HCT116 (cell line): ENCODE data around the gene ZNF318. TPM values are rescaled to one million over a fixed set of nuclear protein-coding genes. Genes with fewer than 3 reads are reported as not detected.

Experiments
- ATAC-seq: fragments of 200-7000 bp; cut with Tn5 transposase; 2 replicates; pipeline ENCODE4 v1.9.1; 2020; ENCODE audit warnings: mild to moderate bottlenecking, moderate library complexity
- BruUV-seq: library from RNA; stranded (reverse); fragments of 400-500 nt; replicated peaks from 2 replicates; lab custom pipeline; 2021; lab: Mats Ljungman, UMichigan
- CTCF ChIA-PET: fragments of 300-600 bp; sonication (Branson Sonifier 250); formaldehyde crosslinking; loops from one replicate; lab custom pipeline; 2021; ENCODE audit warnings: antibody characterized with exemption; lab: Charles Lee
- POLR2A ChIA-PET: fragments of 300-600, 350-600 bp; sonication (Branson Sonifier 250); formaldehyde crosslinking; loops from one replicate; lab custom pipeline; 2021; ENCODE audit warnings: antibody characterized with exemption; lab: Charles Lee
- RAD21 ChIA-PET, 2 experiments: fragments of 300-600 bp; sonication (Branson Sonifier 250); formaldehyde crosslinking; loops; one replicate each; lab custom pipeline; 2023; ENCODE audit warnings: low total read pairs in 2 of 2; ENCODE audit not compliant: uncharacterized antibody in 2 of 2, unreplicated experiment in 2 of 2, low non-redundant PET in 1 of 2; lab: Charles Lee
- DNase-seq: peaks from one replicate; pipeline ENCODE4 v3.0.0-alpha.2; 2010; ENCODE audit warnings: low read depth, low spot score
- H2AFZ ChIP-seq: fragments of 200-600 bp; shearing (Covaris generic), sonication (generic); 2 replicates; pipeline ENCODE4 v1.6.1; 2017; ENCODE audit warnings: low read depth, mixed run types, mixed read lengths, antibody characterized with exemption, low read length; ENCODE audit not compliant: poor library complexity, severe bottlenecking
- H3K27ac ChIP-seq: 2 replicates; pipeline ENCODE4 v1.5.1; 2012; ENCODE audit warnings: low read depth, low read length
- H3K27me3 ChIP-seq: fragments of 200-600 bp; sonication (generic); 2 replicates; pipeline ENCODE4 v1.6.1; 2016; ENCODE audit warnings: mixed run types, low read length, mixed read lengths; ENCODE audit not compliant: insufficient read depth
- H3K36me3 ChIP-seq, 2 experiments: fragments of 200-500 bp in 1 of 2; fragments of 200-600 bp in 1 of 2; sonication (Bioruptor generic) in 1 of 2; sonication (generic) in 1 of 2; 2 replicates each; pipeline versions ENCODE4 v1.5.1 to v1.6.1; 2014 to 2016; ENCODE audit warnings: low read length in 2 of 2, inconsistent platforms in 1 of 2, mixed read lengths in 1 of 2, mixed run types in 1 of 2; ENCODE audit not compliant: insufficient read depth in 2 of 2, control insufficient read depth in 1 of 2
- H3K4me1 ChIP-seq, 2 experiments: fragments of 200-600 bp in 1 of 2; sonication (generic) in 1 of 2; 2 replicates each; pipeline versions ENCODE4 v1.5.1 to v1.6.1; 2012 to 2017; ENCODE audit warnings: low read length in 2 of 2, inconsistent platforms in 1 of 2, mild to moderate bottlenecking in 1 of 2, mixed read lengths in 1 of 2, mixed run types in 1 of 2, moderate library complexity in 1 of 2; ENCODE audit not compliant: insufficient read depth in 2 of 2, control insufficient read depth in 1 of 2
- H3K4me2 ChIP-seq: fragments of 200-600 bp; sonication (generic); 2 replicates; pipeline ENCODE4 v1.6.1; 2017; ENCODE audit warnings: mixed run types, low read length, mixed read lengths
- H3K4me3 ChIP-seq, 2 experiments: fragments of 200-600 bp in 1 of 2; sonication (generic) in 1 of 2; replicated peaks in 1 of 2; 2 replicates each; pipeline ENCODE4 v1.5.1; 2011 to 2016; ENCODE audit warnings: low read length in 2 of 2, control low read depth in 1 of 2, low read depth in 1 of 2, mild to moderate bottlenecking in 1 of 2, mixed read lengths in 1 of 2, mixed run types in 1 of 2
- H3K79me2 ChIP-seq: fragments of 200-600 bp; sonication (generic); 2 replicates; pipeline ENCODE4 v1.6.1; 2017; ENCODE audit warnings: mild to moderate bottlenecking, mixed run types, low read length, moderate library complexity, mixed read lengths; ENCODE audit not compliant: insufficient read depth
- H3K9ac ChIP-seq: fragments of 200-600 bp; sonication (generic); 2 replicates; pipeline ENCODE4 v1.6.1; 2016; ENCODE audit warnings: low read length, mixed read lengths
- H3K9me2 ChIP-seq: fragments of 200-600 bp; sonication (generic), shearing (Covaris generic); 2 replicates; pipeline ENCODE4 v1.6.1; 2017; ENCODE audit warnings: mixed run types, mild to moderate bottlenecking, moderate library complexity; ENCODE audit not compliant: insufficient read depth
- H3K9me3 ChIP-seq, 2 experiments: fragments of 200-500 bp in 1 of 2; fragments of 200-600 bp in 1 of 2; sonication (Bioruptor generic) in 1 of 2; sonication (generic) in 1 of 2; 2 replicates each; pipeline ENCODE4 v1.6.1; 2014 to 2017; ENCODE audit warnings: low read length in 2 of 2, mixed read lengths in 2 of 2, inconsistent platforms in 1 of 2, low read depth in 1 of 2, mild to moderate bottlenecking in 1 of 2, mixed run types in 1 of 2, moderate library complexity in 1 of 2; ENCODE audit not compliant: control insufficient read depth in 1 of 2, insufficient read depth in 1 of 2
- H4K20me1 ChIP-seq: fragments of 200-600 bp; sonication (generic), shearing (Covaris generic); 2 replicates; pipeline ENCODE4 v1.6.1; 2017; ENCODE audit warnings: mixed run types, mild to moderate bottlenecking, moderate library complexity; ENCODE audit not compliant: insufficient read depth
- CBX3 ChIP-seq: IDR thresholded peaks from 2 replicates; pipeline ENCODE4 v1.6.1; 2012; ENCODE audit warnings: low read depth
- CEBPB ChIP-seq: IDR thresholded peaks from 2 replicates; pipeline ENCODE4 v1.6.1; 2012; ENCODE audit warnings: low read depth
- CTCF ChIP-seq, 3 experiments: fragments of 200-600 bp in 1 of 3; sonication (generic) in 1 of 3; IDR thresholded peaks in 2 of 3; conservative IDR thresholded peaks in 1 of 3; 2 replicates each; pipeline ENCODE4 v1.5.1; 2012 to 2017; ENCODE audit warnings: low read depth in 2 of 3, low read length in 2 of 3, antibody characterized with exemption in 1 of 3, borderline replicate concordance in 1 of 3, control low read depth in 1 of 3, mild to moderate bottlenecking in 1 of 3, mixed read lengths in 1 of 3, mixed run types in 1 of 3, moderate library complexity in 1 of 3; ENCODE audit not compliant: insufficient read depth in 1 of 3
- EGR1 ChIP-seq: IDR thresholded peaks from 2 replicates; pipeline ENCODE4 v1.6.1; 2012; ENCODE audit warnings: low read depth
- ELF1 ChIP-seq: IDR thresholded peaks from 2 replicates; pipeline ENCODE4 v1.6.1; 2012; ENCODE audit warnings: low read depth, borderline replicate concordance
- EZH2 ChIP-seq: fragments of 200-600 bp; sonication (generic); IDR thresholded peaks from 2 replicates; pipeline ENCODE4 v1.6.1; 2017; ENCODE audit warnings: antibody characterized with exemption, mixed run types
- EZH2phosphoT487 ChIP-seq: fragments of 200-600 bp; IDR thresholded peaks from 2 replicates; pipeline ENCODE4 v1.6.1; 2018; ENCODE audit warnings: antibody characterized with exemption, borderline replicate concordance
- FOSL1 ChIP-seq: IDR thresholded peaks from 2 replicates; pipeline ENCODE4 v1.6.1; 2012; ENCODE audit warnings: low read depth
- JUND ChIP-seq: IDR thresholded peaks from 2 replicates; pipeline ENCODE4 v1.6.1; 2012
- POLR2A ChIP-seq: IDR thresholded peaks from 2 replicates; pipeline ENCODE4 v1.7.0; 2011; ENCODE audit warnings: borderline replicate concordance; ENCODE audit not compliant: insufficient read depth, insufficient read length; ENCODE audit errors: extremely low read depth
- POLR2AphosphoS5 ChIP-seq: IDR thresholded peaks from 2 replicates; pipeline ENCODE4 v1.6.1; 2011; ENCODE audit warnings: mild to moderate bottlenecking, low read depth, low read length, moderate library complexity
- RAD21 ChIP-seq: IDR thresholded peaks from 2 replicates; pipeline ENCODE4 v1.6.1; 2012; ENCODE audit warnings: low read depth, mild to moderate bottlenecking
- SIN3A ChIP-seq: IDR thresholded peaks from 2 replicates; pipeline ENCODE4 v1.6.1; 2012; ENCODE audit warnings: low read depth
- SP1 ChIP-seq: IDR thresholded peaks from 2 replicates; pipeline ENCODE4 v1.6.1; 2012; ENCODE audit warnings: low read depth
- SRF ChIP-seq: IDR thresholded peaks from 2 replicates; pipeline ENCODE4 v1.6.1; 2012; ENCODE audit warnings: low read depth
- TCF7L2 ChIP-seq: IDR thresholded peaks from 2 replicates; pipeline ENCODE4 v1.7.0; 2011; ENCODE audit warnings: borderline replicate concordance, inconsistent platforms; ENCODE audit not compliant: insufficient read depth, insufficient read length; ENCODE audit errors: extremely low read depth
- YY1 ChIP-seq: IDR thresholded peaks from 2 replicates; pipeline ENCODE4 v1.6.1; 2011; ENCODE audit warnings: low read length, low read depth, moderate library complexity, mild to moderate bottlenecking; ENCODE audit not compliant: insufficient replicate concordance; ENCODE audit errors: extremely low read depth
- ZBTB33 ChIP-seq: IDR thresholded peaks from 2 replicates; pipeline ENCODE4 v1.6.1; 2011; ENCODE audit warnings: mild to moderate bottlenecking, low read length, moderate library complexity; ENCODE audit not compliant: insufficient replicate concordance; ENCODE audit errors: extremely low read depth
- ZFX ChIP-seq: fragments of 450-650 bp; IDR thresholded peaks from 2 replicates; pipeline ENCODE4 v1.6.1; 2017
- intact Hi-C: fragments of 100-400 bp; cut with micrococcal nuclease; formaldehyde crosslinking; loops from 2 replicates; pipeline ENCODE4 v1.10.0; 2022
- total RNA-seq: library from RNA; stranded (reverse); gene quantifications from one replicate; pipeline ENCODE4 v1.2.1, GENCODE V29; 2021; ENCODE audit not compliant: unreplicated experiment
- TF ChIP-seq, protein P1 (sequence below): IDR thresholded peaks from 2 replicates; pipeline ENCODE4 v1.6.1; 2012

The ZNF318 gene
- total RNA-seq, 1 experiment from 2014 or later = 15.2 TPM

GRCh38 chr6:43339168-43339567, 30.3 kb downstream of the ZNF318 start:
- DNase-seq = no peak
- H3K4me3 ChIP-seq = no peak overlapping the region
- H3K9me3 ChIP-seq = no peaks in the 10 kb centered on the region
- H3K4me1 ChIP-seq = peaks cover 2 to 3% of the 10 kb centered on the region in 2 experiments; a peak in 3 of 4 replicates
- no peak overlapping the region for H3K27ac ChIP-seq
- intact Hi-C loops = no loop called here
- H3K4me2 ChIP-seq = no peak overlapping the region
- ATAC-seq = no peak
- ChIA-PET RAD21 (no interaction called here), POLR2A (no interaction called here), CTCF (no interaction called here)
- H3K79me2 ChIP-seq = no peaks in the 10 kb centered on the region
- H2AFZ ChIP-seq = no peak overlapping the region
- H3K27me3 ChIP-seq = no peaks in the 10 kb centered on the region
- H3K9me2 ChIP-seq = no peaks in the 10 kb centered on the region
- no peak overlapping the region for H3K9ac ChIP-seq
- no TSS peak for BruUV-seq
- TF ChIP-seq POLR2AphosphoS5 (no peak), TCF7L2 (no peak), EGR1 (no peak), SIN3A (no peak), ELF1 (no peak), YY1 (no peak), JUND (no peak), EZH2 (no peak), CBX3 (no peak), FOSL1 (no peak), POLR2A (no peak), ZBTB33 (no peak), SP1 (no peak), ZFX (no peak), SRF (no peak), CEBPB (no peak), RAD21 (no peak), CTCF (IDR thresholded peaks at IDR 0.05 in 2 of 3, conservative IDR thresholded peaks at IDR 0.05 in 1 of 3; ENCODE audit: borderline replicate concordance in 1 of 3, insufficient read depth in 1 of 3, low read depth in 2 of 3, low read length in 2 of 3) (no peak), EZH2phosphoT487 (no peak)
- TF ChIP-seq, protein P1, sequence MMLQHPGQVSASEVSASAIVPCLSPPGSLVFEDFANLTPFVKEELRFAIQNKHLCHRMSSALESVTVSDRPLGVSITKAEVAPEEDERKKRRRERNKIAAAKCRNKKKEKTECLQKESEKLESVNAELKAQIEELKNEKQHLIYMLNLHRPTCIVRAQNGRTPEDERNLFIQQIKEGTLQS = no peak
- H4K20me1 ChIP-seq = no peaks in the 10 kb centered on the region
- peaks cover 4 to 20% of the 10 kb centered on the region in 2 experiments; a peak in 3 of 4 replicates for H3K36me3 ChIP-seq
